Measurements from ENCODE around the gene TMEM30B. TPM values are rescaled to one million over a fixed set of nuclear protein-coding genes. Genes with fewer than 3 reads are reported as not detected.
"Not testable (repeated sequence)": the region's sequence is repeated elsewhere in the genome, so short reads cannot be mapped to it uniquely, and the experiment has no call there.

The TMEM30B gene
- total RNA-seq, 1 experiment from 2014 or later: 0.12 TPM

GRCh38 chr14:61315313-61315712 lies 34.2 kb upstream of the TMEM30B start:
- POLR2A ChIA-PET: no interaction called here
- H4K20me1 ChIP-seq (ENCODE audit: insufficient read depth): no peaks in the 10 kb centered on the region
- CTCF ChIA-PET: no interaction called here

GRCh38 chr14:61308701-61309100 lies 27.6 kb upstream of the TMEM30B start:
- H3K4me3 ChIP-seq (replicated peaks in 1 of 2; ENCODE audit: low read depth in 1 of 2, low read length in 2 of 2); intact Hi-C loops (cut with micrococcal nuclease); H3K9me2 ChIP-seq (ENCODE audit: insufficient read depth); BruUV-seq (replicated peaks); H2AFZ ChIP-seq (ENCODE audit: low read depth, low read length, poor library complexity, severe bottlenecking); POLR2A ChIA-PET; H3K4me2 ChIP-seq (ENCODE audit: low read length); H4K20me1 ChIP-seq (ENCODE audit: insufficient read depth); H3K9ac ChIP-seq (ENCODE audit: low read length); H3K9me3 ChIP-seq (ENCODE audit: control insufficient read depth in 1 of 2, insufficient read depth in 1 of 2, low read depth in 1 of 2, low read length in 2 of 2); H3K27me3 ChIP-seq (ENCODE audit: insufficient read depth, low read length); DNase-seq (ENCODE audit: low read depth, low spot score); H3K27ac ChIP-seq (ENCODE audit: low read depth, low read length); CTCF ChIA-PET; H3K36me3 ChIP-seq (ENCODE audit: control insufficient read depth in 1 of 2, insufficient read depth in 2 of 2, low read length in 2 of 2); H3K4me1 ChIP-seq (ENCODE audit: control insufficient read depth in 1 of 2, insufficient read depth in 2 of 2, low read length in 2 of 2); ATAC-seq; H3K79me2 ChIP-seq (ENCODE audit: insufficient read depth, low read length); RAD21 ChIA-PET (ENCODE audit: low non-redundant PET in 1 of 2, low total read pairs in 2 of 2, uncharacterized antibody in 2 of 2, unreplicated experiment in 2 of 2): not testable (repeated sequence)

More at GRCh38 chr14:61315313-61315712, 34.2 kb upstream of the TMEM30B start:
- intact Hi-C loops (cut with micrococcal nuclease): no loop called here
- Histone ChIP-seq H3K4me2 (ENCODE audit: low read length) (no peak overlapping the region), H3K9me2 (ENCODE audit: insufficient read depth) (no peaks in the 10 kb centered on the region), H3K9me3 (ENCODE audit: control insufficient read depth in 1 of 2, insufficient read depth in 1 of 2, low read depth in 1 of 2, low read length in 2 of 2) (peaks cover 0 to 3% of the 10 kb centered on the region in 2 experiments; a peak in 1 of 4 replicates), H3K27me3 (ENCODE audit: insufficient read depth, low read length) (no peaks in the 10 kb centered on the region), H3K27ac (ENCODE audit: low read depth, low read length) (no peak overlapping the region), H3K79me2 (ENCODE audit: insufficient read depth, low read length) (no peaks in the 10 kb centered on the region), H3K36me3 (ENCODE audit: control insufficient read depth in 1 of 2, insufficient read depth in 2 of 2, low read length in 2 of 2) (no peaks in the 10 kb centered on the region), H2AFZ (ENCODE audit: low read depth, low read length, poor library complexity, severe bottlenecking) (no peak overlapping the region), H3K4me3 (replicated peaks in 1 of 2; ENCODE audit: low read depth in 1 of 2, low read length in 2 of 2) (no peak overlapping the region), H3K9ac (ENCODE audit: low read length) (no peak overlapping the region), H3K4me1 (ENCODE audit: control insufficient read depth in 1 of 2, insufficient read depth in 2 of 2, low read length in 2 of 2) (no peaks in the 10 kb centered on the region)
- no TSS peak for BruUV-seq (replicated peaks)
- RAD21 ChIA-PET (ENCODE audit: low non-redundant PET in 1 of 2, low total read pairs in 2 of 2, uncharacterized antibody in 2 of 2, unreplicated experiment in 2 of 2): no interaction called here
- TF ChIP-seq SRF (IDR thresholded peaks at IDR 0.05; ENCODE audit: low read depth) (no peak), SIN3A (IDR thresholded peaks at IDR 0.05; ENCODE audit: low read depth) (no peak)
- DNase-seq (ENCODE audit: low read depth, low spot score) (no peak), ATAC-seq (no peak)

DNA sequence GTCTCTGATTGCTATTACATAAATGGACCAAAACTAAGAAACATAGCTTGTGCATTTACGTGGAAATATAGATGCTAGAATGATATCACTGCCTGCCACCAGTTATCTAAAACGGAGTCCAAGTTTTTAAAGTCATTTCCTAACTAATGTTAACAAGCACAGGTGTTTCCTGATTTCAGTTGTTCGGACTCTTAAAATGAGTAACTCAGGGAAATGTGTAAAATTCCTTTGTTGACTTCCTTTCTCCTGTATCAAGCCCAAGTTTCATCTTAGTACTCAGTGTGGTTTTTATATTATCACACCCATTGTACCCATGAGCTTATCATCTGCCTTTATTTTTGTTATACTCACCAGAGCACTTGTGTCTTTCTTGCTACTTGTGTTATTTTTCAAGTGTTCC lies 27.1 kb upstream of the TMEM30B start:
- Histone ChIP-seq H3K9ac (ENCODE audit: low read length) (no peak overlapping the region), H3K4me2 (ENCODE audit: low read length) (no peak overlapping the region)
- no peak for TF ChIP-seq FOSL1 (IDR thresholded peaks at IDR 0.05; ENCODE audit: low read depth)
- TF ChIP-seq EZH2phosphoT487 (IDR thresholded peaks at IDR 0.05; ENCODE audit: borderline replicate concordance): no peak
- TF ChIP-seq EZH2 (IDR thresholded peaks at IDR 0.05): no peak
- TF ChIP-seq YY1 (IDR thresholded peaks at IDR 0.05; ENCODE audit: extremely low read depth, insufficient replicate concordance, low read depth, low read length): no peak
- TF ChIP-seq CEBPB (IDR thresholded peaks at IDR 0.05; ENCODE audit: low read depth): no peak
- no peak for TF ChIP-seq ZNF274 (IDR thresholded peaks at IDR 0.05; ENCODE audit: low read depth, low read length)
- TF ChIP-seq ZFX (IDR thresholded peaks at IDR 0.05): no peak
- no peak for TF ChIP-seq SP1 (IDR thresholded peaks at IDR 0.05; ENCODE audit: low read depth)
- no peak for TF ChIP-seq CBX3 (IDR thresholded peaks at IDR 0.05; ENCODE audit: low read depth)
- TF ChIP-seq, protein P1, sequence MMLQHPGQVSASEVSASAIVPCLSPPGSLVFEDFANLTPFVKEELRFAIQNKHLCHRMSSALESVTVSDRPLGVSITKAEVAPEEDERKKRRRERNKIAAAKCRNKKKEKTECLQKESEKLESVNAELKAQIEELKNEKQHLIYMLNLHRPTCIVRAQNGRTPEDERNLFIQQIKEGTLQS (IDR thresholded peaks at IDR 0.05): no peak

More for the DNA sequence above, 27.1 kb upstream of the TMEM30B start:
- H3K27ac ChIP-seq (ENCODE audit: low read depth, low read length): no peak overlapping the region
- H3K4me3 ChIP-seq (replicated peaks in 1 of 2; ENCODE audit: low read depth in 1 of 2, low read length in 2 of 2): no peak overlapping the region
- ATAC-seq: no peak
- DNase-seq (ENCODE audit: low read depth, low spot score): no peak
- no peak overlapping the region for H2AFZ ChIP-seq (ENCODE audit: low read depth, low read length, poor library complexity, severe bottlenecking)
- H3K9me2 ChIP-seq (ENCODE audit: insufficient read depth): no peaks in the 10 kb centered on the region
- H4K20me1 ChIP-seq (ENCODE audit: insufficient read depth): no peaks in the 10 kb centered on the region
- peaks cover 0 to 4% of the 10 kb centered on the region in 2 experiments; a peak in 1 of 4 replicates for H3K9me3 ChIP-seq (ENCODE audit: control insufficient read depth in 1 of 2, insufficient read depth in 1 of 2, low read depth in 1 of 2, low read length in 2 of 2)
- intact Hi-C loops (cut with micrococcal nuclease): no loop called here
- no peaks in the 10 kb centered on the region for H3K79me2 ChIP-seq (ENCODE audit: insufficient read depth, low read length)
- no peaks in the 10 kb centered on the region for H3K4me1 ChIP-seq (ENCODE audit: control insufficient read depth in 1 of 2, insufficient read depth in 2 of 2, low read length in 2 of 2)
- no peaks in the 10 kb centered on the region for H3K27me3 ChIP-seq (ENCODE audit: insufficient read depth, low read length)
- ChIA-PET POLR2A (no interaction called here), CTCF (no interaction called here), RAD21 (ENCODE audit: low non-redundant PET in 1 of 2, low total read pairs in 2 of 2, uncharacterized antibody in 2 of 2, unreplicated experiment in 2 of 2) (no interaction called here)
- no TSS peak for BruUV-seq (replicated peaks)
- no peaks in the 10 kb centered on the region for H3K36me3 ChIP-seq (ENCODE audit: control insufficient read depth in 1 of 2, insufficient read depth in 2 of 2, low read length in 2 of 2)

All from HCT116 (cell line).